Epithelial cell of prostate (primary cell): ENCODE measurements around the gene TBC1D16.
A peak's percentile ranks its signal among the peaks of the same experiment; 100 is the strongest.
"Not testable (repeated sequence)": the region's sequence is repeated elsewhere in the genome, so short reads cannot be mapped to it uniquely, and the experiment has no call there.

Source experiments
- DNase-seq: peaks from one replicate; pipeline ENCODE4 v3.0.0-alpha.2; 2011; ENCODE audit warnings: low read depth, low spot score
- H3K27ac ChIP-seq: fragments of 450-650 bp; 2 replicates; pipeline ENCODE4 v1.5.1; 2017; ENCODE audit warnings: mild to moderate bottlenecking

The TBC1D16 gene

DNA sequence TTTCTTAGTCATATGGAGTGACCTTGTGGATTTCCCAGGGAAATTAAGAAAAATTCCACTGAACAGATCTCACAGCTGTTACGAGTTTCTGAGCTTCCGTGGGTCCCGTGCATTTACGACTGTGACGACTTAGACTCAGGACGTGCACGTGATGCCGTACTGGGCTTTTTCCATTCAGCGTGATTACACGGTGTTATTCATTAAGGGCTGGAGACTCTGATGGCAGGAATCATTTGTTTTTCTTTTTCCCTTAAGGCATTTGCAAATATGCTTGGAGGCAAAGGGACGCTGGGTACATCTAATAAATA lies 57.2 kb downstream of the TBC1D16 start:
- H3K27ac ChIP-seq: no peak overlapping the region
- DNase-seq: no peak

DNA sequence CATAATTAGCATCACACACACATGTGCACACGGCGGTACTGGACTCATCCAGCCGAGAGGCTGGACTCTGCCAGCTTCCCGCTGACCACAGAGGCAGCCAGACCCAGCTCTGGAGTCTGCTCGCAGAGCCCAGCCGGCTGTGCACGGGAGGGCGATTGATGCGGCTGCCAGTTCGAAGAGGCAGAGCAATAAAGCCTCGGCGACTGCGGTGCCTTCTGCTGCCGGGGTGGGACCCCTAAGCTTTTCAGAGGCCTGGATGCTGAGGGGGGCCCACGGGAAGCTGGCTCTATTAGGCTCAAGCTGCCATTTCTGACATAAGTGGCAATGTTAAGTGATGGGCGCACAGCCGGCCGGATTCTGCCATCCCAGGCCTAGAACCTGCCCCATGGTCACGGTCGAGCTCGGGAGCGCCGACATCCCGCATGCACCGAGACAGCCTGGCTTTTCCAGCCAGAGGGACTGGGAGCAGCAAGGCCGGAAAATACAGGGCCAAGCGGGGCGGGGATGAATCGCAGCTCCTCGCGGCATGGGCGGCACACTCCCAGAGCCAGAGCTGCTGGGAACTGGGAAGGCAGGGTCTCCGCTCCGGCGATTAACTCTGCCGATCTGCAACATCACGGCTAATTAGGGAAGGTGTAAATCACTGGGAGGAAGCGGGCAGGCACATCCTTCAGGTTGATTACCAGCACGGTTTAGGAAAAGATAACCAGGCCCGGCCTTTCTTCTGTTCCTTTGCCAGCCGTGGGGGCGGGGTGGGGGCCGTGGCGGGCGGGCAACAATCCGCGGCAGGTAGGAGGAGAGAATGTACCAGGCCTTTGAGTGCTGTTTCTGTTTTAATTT lies 57.7 kb downstream of the TBC1D16 start:
- no peak overlapping the region for H3K27ac ChIP-seq
- no peak for DNase-seq

DNA sequence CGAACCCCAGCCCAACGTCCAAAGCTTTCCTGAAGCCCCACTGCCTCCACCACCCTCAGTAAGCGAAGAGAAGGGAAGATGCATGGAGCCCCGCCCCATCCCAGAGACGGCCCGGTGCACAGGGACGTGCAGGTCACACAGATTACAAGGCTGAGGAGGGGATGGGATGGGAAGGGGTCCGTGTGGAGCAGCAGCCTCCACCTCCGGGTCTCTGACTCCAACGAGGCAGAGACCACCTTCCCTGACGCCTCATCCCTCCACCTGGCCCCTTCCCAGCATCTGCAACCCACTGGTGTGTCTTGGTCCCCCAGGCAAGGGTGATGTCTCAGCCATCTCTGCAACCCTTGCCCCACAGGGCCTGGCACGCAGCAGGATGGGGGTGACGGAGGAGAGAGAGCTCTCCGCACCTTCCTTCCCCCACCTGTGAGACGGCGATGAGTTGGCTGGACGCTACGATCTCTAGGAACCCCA lies 58.5 kb downstream of the TBC1D16 start:
- no peak overlapping the region for H3K27ac ChIP-seq
- DNase-seq: no peak

DNA sequence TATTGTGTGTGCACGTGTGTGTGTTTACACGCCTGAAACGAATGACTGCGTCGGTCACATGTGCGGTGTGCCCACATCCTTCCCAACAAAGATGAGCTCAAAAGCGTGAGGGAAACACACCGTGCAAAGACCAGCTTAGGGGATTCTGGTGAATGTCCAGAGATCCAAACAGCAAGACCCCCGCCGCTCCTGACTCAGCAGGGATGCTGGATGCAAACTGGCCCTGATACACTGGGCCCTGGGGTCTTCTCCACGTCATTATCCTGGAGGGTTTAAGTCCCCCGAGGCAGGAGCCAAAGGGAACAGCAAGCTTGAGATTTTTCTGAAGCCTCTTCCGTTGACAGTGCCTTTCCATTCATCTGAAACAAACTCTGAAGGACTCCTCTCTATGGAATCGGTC lies 59.2 kb downstream of the TBC1D16 start:
- H3K27ac ChIP-seq: no peak overlapping the region
- DNase-seq: no peak

DNA sequence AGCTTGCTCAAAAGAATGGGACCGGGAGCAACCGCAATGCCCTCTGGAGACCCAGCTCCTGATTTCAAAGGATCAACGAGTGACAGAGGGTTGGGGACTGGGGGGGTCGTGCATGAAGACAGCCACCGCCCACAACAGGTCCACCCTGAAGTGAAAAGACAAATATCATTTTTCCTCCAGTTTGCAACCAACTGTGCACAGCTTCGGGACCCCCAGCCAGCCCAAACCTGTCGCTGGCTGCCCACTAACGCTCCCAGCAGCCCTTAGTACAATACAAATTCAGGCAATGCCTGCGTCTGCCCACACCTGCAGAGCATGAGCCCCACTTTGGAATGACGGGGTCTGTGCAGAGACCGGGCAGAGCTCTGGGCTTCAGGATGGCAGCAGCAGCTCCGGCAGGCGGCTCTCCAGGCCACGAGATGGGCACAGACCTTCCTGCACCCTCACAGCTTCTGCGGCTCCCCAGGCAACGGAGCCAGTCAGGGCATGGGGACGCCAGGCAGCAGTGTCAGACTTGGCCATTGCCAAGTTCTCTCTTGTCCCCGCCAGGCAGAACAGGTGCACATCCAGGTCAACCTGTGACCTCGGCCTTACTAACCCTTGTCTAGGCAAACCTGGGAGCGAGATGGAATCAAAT lies 60.1 kb downstream of the TBC1D16 start:
- H3K27ac ChIP-seq: no peak overlapping the region
- DNase-seq: no peak

DNA sequence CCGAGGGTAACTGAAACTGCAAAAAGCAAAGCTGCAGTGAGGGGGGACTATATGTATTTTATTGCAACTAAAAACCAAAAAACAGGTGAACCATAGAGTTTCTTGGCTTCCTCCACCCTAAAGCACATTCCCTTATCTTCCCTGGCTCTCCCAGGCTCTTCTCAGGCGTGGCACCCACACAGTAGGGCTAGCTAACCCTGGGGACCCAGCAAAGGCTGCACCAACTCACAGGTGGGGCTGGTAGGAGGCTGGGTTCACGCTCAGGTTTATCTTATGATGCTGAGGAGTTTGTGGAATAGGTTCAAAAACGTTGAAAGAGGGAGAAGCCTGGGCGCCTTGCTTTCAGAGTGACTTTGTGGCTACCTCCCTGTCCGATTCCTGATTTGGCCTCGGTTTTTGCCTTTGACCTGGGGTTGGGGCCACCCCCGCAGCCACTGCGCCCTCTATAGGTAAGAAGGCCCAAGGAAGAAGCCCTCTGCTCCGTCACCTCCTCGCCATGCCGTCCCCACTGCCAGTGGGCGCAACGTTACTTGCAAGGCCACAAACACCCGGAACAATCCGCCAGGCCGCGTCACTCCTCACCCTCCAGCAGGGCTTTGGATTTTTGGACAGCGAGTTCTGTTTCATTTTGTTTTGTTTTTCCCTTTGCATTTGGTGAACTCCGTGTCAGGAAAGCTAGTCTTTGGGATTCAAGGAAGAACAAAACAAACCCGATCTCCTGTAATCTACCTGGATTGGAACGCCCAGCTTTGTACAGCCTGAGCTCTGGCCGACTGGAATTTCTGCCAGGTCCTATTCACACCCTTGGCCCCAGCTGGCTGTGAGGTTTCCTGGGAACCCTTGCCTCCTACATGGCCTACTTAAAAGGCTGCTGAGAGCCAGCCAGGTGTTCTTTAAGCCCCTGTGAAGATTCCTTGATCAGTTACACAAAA lies 60.8 kb downstream of the TBC1D16 start:
- no peak for DNase-seq
- no peak overlapping the region for H3K27ac ChIP-seq

DNA sequence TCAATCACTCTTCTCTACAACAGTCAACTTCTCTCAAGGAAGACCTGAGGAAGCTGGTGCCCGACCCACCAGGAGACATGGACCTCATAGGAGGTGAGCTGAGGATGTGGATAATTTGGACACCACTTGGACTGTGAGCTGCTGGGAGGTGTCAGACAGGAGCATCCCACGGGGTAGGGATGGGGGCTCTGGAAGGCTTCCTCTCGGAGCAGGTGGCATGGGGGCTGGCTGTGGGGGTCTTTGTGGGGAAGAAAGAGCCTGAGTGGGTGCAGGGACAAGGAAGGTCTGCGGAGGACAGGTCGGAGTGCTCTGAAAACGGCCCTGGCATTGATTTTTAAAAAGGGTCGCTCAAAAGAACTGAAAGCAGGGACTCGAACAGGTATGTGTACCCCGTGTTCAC lies 64.0 kb downstream of the TBC1D16 start:
- no peak overlapping the region for H3K27ac ChIP-seq
- DNase-seq: no peak

DNA sequence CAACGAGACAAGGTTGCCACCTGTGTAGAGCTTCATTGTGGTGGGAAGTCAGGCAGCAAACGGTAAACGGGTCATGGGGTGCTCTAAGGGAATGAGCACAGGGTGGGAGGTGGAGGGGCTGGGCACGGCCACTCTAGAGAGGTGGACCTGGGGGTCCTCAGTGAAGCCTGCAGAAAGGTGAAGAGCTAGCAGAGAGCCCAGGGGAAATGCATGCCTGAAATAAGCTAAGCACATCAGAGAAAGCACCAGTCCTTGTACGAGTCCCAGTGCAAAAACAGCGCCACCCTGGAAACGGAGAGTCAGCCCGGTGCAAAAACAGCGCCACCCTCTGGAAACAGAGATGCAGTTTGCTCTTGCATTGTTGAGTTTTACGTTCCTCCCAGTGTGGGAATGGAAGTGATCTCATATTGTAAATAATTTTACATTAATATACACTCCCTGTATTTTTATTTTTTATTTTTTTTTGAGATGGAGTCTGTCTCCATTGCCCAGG lies 65.0 kb downstream of the TBC1D16 start:
- H3K27ac ChIP-seq: peak overlapping the region; percentile 32
- no peak for DNase-seq

DNA sequence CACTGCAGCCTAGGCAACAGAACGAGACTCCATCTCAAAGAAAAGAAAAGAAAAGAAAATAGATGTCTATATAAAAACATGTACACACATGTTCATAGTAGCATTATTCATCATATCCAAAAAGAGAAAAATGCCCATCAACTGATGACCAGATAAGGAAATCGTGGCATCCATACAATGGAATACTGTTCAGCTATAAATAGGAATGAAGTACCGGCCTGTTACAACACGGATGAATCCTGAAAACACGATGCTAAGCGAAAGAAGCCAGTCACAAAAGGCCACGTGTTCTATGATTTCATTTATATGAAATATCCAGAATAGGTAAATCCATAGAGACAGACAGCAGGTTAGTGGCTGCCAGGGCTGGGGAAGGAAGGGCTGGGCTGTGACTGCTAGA lies 65.8 kb downstream of the TBC1D16 start:
- peak overlapping the region; percentile 32 for H3K27ac ChIP-seq
- peak; percentile 73 for DNase-seq

DNA sequence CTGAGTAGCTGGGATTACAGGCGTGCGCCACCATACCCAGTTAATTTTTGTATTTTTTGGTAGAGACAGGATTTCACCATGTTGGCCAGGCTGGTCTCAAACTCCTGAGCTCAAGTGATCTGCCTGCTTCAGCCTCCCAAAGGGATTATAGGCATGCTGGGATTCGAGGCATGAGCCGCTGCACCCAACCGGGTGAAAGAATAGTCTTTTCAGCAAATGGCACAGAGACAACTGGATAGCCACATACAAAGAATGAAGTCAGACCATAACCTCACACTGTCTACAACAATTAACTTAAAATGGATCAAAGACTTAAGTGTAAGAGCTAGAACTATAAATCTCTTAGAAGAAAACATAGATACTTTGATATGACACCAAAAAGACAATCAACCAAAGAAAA lies 67.6 kb downstream of the TBC1D16 start:
- H3K27ac ChIP-seq: no peak overlapping the region
- DNase-seq: no peak

DNA sequence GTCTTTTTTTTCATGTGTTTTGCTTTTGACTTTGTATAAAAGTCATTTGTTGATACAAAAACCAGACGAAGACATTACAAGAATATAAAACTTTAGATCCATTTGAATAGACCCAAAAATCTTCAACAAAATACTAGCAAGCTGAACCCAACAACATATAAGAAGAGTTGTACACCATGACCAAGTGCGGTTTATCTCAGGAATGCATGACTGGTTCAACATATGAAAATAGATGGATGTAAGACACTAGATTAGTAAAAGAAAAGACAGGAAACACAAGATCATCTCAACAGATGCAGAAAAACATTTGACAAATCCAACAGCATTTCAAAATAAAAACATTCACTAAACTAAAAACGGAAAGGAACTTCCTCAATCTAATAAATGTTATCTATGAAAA lies 69.0 kb downstream of the TBC1D16 start:
- no peak overlapping the region for H3K27ac ChIP-seq
- no peak for DNase-seq

DNA sequence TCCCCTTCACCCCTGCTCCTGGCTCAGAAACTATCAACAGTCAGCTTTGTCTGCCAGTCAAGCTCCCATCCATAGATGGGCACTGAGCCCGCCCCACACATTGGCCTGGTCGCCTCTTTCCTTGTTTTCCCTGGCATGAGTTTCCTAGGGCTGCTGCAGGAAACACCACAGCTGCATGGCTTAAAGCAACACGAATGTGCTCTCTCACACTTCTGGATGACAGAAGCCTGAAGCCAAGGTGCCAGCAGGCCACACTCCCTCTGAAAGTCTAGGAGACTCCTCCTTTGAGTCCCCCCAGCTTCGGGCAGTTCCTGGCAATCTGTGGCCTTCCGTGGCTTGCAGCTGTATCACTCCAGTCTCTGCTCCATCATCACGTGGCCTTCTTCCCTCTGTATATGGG lies 69.9 kb downstream of the TBC1D16 start:
- no peak overlapping the region for H3K27ac ChIP-seq
- DNase-seq: no peak

DNA sequence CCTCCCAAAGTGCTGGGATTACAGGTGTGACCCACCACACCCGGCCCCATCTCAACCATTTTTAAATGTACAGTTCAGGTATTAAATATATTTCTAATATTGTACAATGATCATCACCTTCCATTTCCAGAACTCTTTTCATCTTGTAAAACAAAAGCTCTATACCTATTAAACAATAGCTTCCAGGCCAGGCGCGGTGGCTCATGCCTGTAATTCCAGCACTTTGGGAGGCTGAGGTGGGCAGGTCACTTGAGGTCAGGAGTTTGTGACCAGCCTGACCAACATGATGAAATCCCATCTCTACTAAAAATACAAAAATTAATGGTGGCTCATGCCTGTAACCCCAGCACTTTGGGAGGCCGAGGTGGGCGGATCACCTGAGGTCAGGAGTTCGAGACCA lies 73.2 kb downstream of the TBC1D16 start:
- DNase-seq, H3K27ac ChIP-seq: not testable (repeated sequence)

DNA sequence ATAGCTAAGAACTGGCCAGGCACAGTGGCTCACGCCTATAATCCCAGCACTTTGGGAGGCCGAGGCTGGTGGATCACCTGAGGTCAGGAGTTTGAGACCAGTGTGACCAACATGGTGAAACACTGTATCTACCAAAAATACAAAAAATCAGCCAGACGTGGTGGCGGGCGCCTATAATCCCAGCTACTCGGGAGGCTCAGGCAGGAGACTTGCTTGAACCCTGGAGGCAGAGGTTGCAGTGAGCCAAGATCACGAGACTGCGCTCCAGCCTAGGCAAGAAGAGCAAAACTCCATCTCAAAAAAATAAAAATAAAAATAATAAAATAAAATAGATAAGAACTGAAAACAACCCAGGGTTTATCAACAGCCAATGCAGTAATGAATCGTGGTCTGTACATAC lies 74.1 kb downstream of the TBC1D16 start:
- H3K27ac ChIP-seq, DNase-seq: not testable (repeated sequence)

DNA sequence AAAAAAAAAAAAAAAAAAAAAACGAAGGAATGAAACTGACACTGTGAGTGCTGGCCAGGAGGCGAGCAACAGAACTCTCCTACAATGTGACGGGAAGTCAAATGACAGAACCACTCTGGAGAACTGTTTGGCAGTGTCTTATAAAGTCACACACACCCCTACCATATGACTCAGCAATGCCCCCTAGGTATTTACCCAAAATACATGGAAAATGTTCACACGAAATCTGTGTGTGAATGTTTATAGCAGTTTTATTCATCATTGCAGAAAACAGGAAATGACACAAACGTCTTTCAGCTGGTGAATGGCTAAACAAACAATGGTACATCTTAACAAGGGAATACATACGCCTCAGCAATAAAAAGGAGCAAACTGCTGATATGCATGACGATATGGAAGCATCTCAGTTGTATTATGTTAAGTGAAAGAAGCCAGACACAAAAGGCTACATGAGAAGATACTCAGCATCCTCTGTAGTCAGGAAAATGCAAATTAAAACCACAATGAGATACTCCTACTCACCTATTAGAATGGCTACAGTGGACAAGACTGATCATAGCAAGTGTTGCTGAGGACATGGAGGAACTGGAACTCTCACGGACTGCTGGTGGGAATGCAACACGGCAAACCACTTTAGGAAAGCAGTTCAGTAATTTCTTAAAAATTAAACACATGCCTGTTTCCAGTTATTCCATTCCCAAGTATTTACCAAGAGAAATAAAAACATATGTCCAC lies 74.7 kb downstream of the TBC1D16 start:
- peak; percentile 6 for DNase-seq
- H3K27ac ChIP-seq: no peak overlapping the region

DNA sequence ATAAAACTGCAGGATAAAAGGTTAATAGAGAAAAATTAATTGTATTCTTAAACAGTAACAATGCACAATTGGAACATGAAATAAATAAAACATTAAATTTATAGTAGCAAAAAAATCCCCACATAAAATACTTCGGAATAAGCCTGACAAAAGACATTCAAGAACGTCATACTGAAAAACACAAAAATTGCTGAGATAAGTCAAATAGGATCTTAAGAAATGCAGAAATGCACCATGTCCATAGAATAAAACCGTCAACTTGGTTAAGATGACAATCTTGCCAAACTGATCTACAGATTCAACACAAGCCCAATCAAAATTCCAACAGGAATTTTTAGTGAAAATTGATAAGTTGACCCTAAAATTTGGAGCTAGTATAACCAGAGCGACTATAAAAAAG lies 76.6 kb downstream of the TBC1D16 start:
- no peak overlapping the region for H3K27ac ChIP-seq
- no peak for DNase-seq

DNA sequence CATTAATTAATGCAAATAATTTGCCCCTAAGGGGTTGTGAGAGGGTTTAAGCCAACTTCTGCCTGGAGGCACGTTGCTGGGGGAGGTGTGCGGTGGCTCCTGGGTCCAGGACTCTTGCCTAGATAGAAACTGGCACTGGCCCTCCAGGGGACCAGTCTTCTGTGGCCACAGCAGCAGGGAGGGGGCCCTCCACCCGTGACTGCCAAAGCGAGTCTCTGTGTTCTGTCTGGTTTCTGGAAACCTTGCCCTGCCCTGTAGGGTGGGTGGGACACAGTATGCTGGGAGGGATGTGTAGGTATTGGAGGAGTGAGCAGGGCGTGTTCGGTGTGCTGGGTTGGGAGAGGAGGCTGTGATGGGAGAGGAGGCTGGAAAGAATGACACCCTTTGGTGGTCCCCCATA lies 78.8 kb downstream of the TBC1D16 start:
- H3K27ac ChIP-seq: no peak overlapping the region
- DNase-seq: no peak

DNA sequence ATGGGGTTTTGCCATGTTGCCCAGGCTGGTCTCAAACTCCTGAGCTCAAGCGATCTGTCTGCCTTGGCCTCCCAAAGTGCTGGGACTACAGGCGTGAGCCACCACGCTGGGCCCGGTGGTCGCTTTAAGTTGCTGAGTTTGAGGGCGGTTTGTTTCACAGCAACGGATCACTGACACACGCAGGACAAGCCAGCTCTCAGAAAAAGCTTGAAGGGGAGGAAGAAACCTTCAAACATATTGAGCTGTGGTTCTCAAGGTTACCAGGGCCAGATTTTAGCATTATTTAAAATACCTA lies 79.3 kb downstream of the TBC1D16 start:
- DNase-seq, H3K27ac ChIP-seq: not testable (repeated sequence)

DNA sequence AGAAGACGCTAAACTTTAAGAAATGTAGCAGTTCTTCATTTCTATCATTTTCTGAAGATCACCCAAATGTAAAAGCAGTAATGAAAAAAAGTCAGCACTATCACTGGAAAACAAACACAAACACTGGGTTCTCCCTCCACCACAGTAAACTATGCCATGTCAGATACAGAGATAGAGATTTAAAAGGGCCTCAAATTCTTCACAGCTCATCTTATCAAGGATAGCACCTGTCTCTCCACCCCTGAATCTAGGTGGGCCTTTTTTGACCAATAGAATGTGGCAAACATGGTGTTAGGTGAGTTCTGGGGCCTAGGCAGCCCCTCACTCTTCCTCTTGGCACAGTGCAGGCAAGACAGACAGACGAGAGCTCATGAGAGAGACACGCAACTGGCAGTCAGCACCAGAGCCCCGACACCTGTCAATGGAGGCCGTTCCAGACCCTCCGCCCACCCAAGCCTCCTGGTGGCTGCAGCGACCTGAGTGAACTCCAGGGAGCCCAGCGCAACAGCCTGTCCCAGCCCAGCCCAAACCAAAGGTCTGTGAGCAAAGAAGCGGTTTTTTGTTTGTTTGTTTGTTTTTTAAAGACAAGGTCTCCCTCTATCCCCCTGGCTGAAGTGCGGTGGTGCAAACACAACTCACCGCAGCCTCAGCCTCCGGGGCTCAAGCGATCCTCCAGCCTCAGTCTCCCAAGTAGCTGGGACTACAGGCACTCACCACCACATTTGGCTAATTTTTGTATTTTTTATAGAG lies 79.8 kb downstream of the TBC1D16 start:
- H3K27ac ChIP-seq: no peak overlapping the region
- no peak for DNase-seq

DNA sequence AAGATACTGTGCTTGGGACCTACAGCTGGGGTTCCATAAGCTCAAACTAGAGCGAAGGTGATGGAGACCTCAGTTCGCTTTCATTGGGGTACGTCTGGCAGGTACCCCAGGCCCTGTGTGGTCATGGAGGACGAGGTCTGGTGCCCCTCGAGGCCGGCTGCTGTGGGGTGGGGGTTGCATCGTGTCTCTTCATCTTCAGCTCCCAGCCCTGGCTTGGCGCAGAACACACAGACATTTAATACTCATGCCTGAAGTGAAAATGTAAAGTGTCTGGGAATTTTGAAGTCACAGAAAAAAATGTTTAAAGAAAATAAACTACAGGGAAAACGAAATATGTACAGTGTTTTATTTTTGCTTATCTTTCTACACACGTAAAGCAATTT lies 80.5 kb downstream of the TBC1D16 start:
- no peak for DNase-seq
- no peak overlapping the region for H3K27ac ChIP-seq
